Aorta (tissue), 5 donors: ENCODE results near the gene CFAP107. TPM values are rescaled to one million over a fixed set of nuclear protein-coding genes. Genes with fewer than 3 reads are reported as not detected.

ENCODE experiments used
- ATAC-seq: fragments of 200-7000 bp; cut with Tn5 transposase; one replicate; pipeline ENCODE4 v1.9.1; 2022; ENCODE audit warnings: moderate library complexity; ENCODE audit not compliant: low FRiP score
- DNase-seq, 2 donors: peaks; one replicate each; pipeline ENCODE4 v3.0.0-alpha.2; 2020
- H3K27ac ChIP-seq, 2 donors: one replicate each; pipeline ENCODE4 v1.5.1; 2013; ENCODE audit warnings: low read length in 2 of 2, mild to moderate bottlenecking in 2 of 2, moderate library complexity in 2 of 2, control low read depth in 1 of 2, inconsistent platforms in 1 of 2, low read depth in 1 of 2
- H3K27me3 ChIP-seq, 2 donors: one replicate each; pipeline ENCODE4 v1.6.1; 2013; ENCODE audit warnings: control low read depth in 1 of 2, low read length in 1 of 2, mild to moderate bottlenecking in 1 of 2, moderate library complexity in 1 of 2; ENCODE audit not compliant: insufficient read depth in 2 of 2, control insufficient read depth in 1 of 2
- H3K36me3 ChIP-seq, 2 donors: one replicate each; pipeline ENCODE4 v1.6.1; 2013; ENCODE audit warnings: control low read depth in 1 of 2, low read length in 1 of 2, mild to moderate bottlenecking in 1 of 2; ENCODE audit not compliant: insufficient read depth in 2 of 2, control insufficient read depth in 1 of 2
- H3K4me1 ChIP-seq, 2 donors: one replicate each; pipeline ENCODE4 v1.6.1; 2013; ENCODE audit warnings: low read length in 2 of 2, control low read depth in 1 of 2, mild to moderate bottlenecking in 1 of 2, moderate library complexity in 1 of 2; ENCODE audit not compliant: insufficient read depth in 2 of 2, control insufficient read depth in 1 of 2
- H3K4me3 ChIP-seq, 2 donors: one replicate each; pipeline ENCODE4 v1.5.1; 2013; ENCODE audit warnings: low read length in 2 of 2, control low read depth in 1 of 2, mild to moderate bottlenecking in 1 of 2
- H3K9me3 ChIP-seq: one replicate; pipeline ENCODE4 v1.6.1; 2013; ENCODE audit warnings: mild to moderate bottlenecking, low read length; ENCODE audit not compliant: control insufficient read depth
- WGBS, 2 donors: extraction: QIAGEN DNeasy Blood & Tissue Kit; methylation state at CpG; one replicate each; pipeline ENCODE4 v1.1.7; 2013; 5-methylcytosine and 5-hydroxymethylcytosine counted together
- intact Hi-C, 2 donors: fragments of 100-400 bp; cut with DNase I; formaldehyde crosslinking; loops; one replicate each; pipeline versions ENCODE4 v1.14.2 to v1.15.0; 2022
- polyA plus RNA-seq, 2 donors: library from polyadenylated mRNA; stranded (reverse); fragments of 200-250 nt; gene quantifications; one replicate each; pipeline ENCODE4 v1.2.3, GENCODE V29; 2013
- total RNA-seq, 2 donors: library from RNA; stranded (reverse); fragmentation: NEBNext Ultra II Directional; extraction: Animal tissue kit (Norgen Biotek cat#: 25700); gene quantifications; one replicate each; pipeline ENCODE4 v1.2.1, GENCODE V29; 2021
- donor health status: healthy with polysubstance abuse.
- donor health status: Bipolar disorder and iron deficiency.
- donor health status: DM: no; HTN: no; CAD: no.
- donor health status: DM: no; HTN: no; CAD: no.
- donor health status: DM: yes; HTN: yes; CAD: no.

CFAP107 gene
- total and polyA plus RNA-seq, 4 donors: not detected

DNA sequence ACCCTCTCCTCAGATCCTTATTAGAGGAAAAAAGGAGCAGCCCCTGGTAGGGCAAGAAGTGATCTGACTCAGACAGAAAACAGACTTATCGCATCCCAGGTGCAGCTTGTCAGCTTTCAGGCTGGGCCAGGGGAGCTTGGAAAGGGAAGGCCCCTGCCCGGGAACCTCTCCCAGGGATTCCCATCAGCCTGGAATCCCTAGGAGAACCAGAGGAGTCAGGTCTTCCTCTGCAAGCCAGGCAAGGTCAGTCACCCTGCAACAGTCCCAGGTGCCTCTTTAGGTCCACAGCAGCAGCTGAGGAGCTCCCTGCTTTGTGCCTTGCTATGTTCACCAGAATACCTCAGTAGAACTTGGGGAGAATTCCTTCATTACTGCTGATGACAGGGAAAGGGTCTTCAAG, 24.6 kb downstream of the CFAP107 start:
- DNase-seq (no peak), ATAC-seq (no peak)
- Histone ChIP-seq H3K36me3 (no peaks in the 10 kb centered on the region), H3K4me1 (no peaks in the 10 kb centered on the region), H3K27me3 (no peaks in the 10 kb centered on the region), H3K27ac (no peak overlapping the region), H3K4me3 (no peak overlapping the region), H3K9me3 (peaks cover 2% of the 10 kb centered on the region)
- intact Hi-C loops: no loop called here
- WGBS, 2 donors: 77 to 82% methylated on average over 2 of the region's 2 CpGs

DNA sequence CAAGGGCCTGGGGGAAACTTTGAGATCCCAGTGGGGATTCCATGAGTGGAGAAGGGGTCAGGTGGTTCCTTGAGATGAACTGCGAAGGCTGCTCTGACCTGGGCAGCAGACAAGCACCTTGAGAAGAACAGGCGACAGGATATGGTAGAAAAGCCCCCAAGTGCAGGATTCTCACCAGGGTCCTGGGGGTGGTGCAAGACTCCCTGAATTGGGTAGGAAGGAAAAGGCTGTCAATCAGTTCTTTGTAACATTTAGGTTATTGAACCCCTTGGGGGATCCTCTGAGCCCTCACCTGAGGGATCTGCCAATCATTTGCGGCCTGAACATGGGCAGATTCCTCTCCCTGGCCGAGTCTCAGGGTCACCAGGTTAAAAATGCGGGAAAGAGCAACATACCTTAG, 25.2 kb downstream of the CFAP107 start:
- Histone ChIP-seq H3K27me3 (no peaks in the 10 kb centered on the region), H3K9me3 (peaks cover 2% of the 10 kb centered on the region), H3K27ac (no peak overlapping the region), H3K4me3 (no peak overlapping the region), H3K4me1 (no peaks in the 10 kb centered on the region), H3K36me3 (no peaks in the 10 kb centered on the region)
- 67 to 70% methylated on average over 5 of the region's 5 CpGs for WGBS, 2 donors
- DNase-seq (no peak), ATAC-seq (no peak)
- intact Hi-C loops: no loop called here

DNA sequence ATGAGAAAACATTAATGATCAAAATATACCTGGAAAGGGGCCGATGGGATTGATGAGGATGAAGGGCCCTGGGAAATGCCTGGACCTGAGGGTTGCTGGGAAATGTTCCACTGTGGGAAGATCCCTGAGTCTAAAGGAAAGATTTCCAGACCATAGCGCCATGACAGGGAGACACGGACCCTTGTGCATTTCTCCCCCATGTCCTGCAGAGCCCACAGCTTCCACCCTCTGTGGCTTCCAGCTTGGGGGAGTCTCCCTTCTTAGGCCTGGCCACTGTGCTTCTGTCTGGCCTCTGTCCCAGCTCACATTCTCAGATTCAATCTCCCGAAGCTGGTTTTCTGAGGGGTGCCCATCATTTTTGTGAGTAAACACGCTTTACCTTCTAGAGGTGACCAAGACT, 26.5 kb downstream of the CFAP107 start:
- H3K36me3 ChIP-seq: no peaks in the 10 kb centered on the region
- DNase-seq (no peak), ATAC-seq (no peak)
- H3K4me3 ChIP-seq: no peak overlapping the region
- WGBS, 2 donors: 84 to 89% methylated on average over 5 of the region's 5 CpGs
- H3K4me1 ChIP-seq: no peaks in the 10 kb centered on the region
- no peaks in the 10 kb centered on the region for H3K27me3 ChIP-seq
- intact Hi-C loops: no loop called here
- peaks cover 2% of the 10 kb centered on the region for H3K9me3 ChIP-seq
- no peak overlapping the region for H3K27ac ChIP-seq

DNA sequence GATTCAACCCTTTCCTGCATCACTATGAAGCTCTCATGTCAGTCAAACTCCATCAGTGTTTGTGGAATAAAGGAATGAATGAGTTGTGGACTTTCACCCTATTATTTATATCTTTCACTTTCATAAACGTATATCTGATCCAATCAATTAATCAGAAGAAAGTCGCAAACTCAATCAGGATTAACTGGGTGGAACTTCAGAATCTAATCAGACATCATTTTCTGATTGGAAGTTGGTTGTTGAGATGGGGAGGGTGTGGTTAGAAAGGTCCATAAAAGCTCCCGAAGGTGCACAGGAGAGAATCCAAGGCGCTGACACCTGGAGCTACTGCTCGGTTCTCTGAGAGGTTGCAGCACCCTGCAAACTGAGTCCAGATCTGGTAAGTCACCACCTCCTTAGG, 27.4 kb downstream of the CFAP107 start, which contains the start of gene PRAMEF12:
TSS of gene PRAMEF12 (plus strand) at position 301 of the 400 bp plus-strand sequence. CDS start 1,130 bp downstream, outside the sequence.
- Histone ChIP-seq H3K27ac (no peak within 1 kb of the TSS), H3K36me3 (no peaks in the 10 kb centered on the region), H3K9me3 (peaks cover 2% of the 10 kb centered on the region), H3K27me3 (no peaks in the 10 kb centered on the region), H3K4me1 (no peaks in the 10 kb centered on the region), H3K4me3 (no peak within 1 kb of the TSS)
- DNase-seq (no peak), ATAC-seq (no peak)
- WGBS, 2 donors: 87 to 94% methylated on average over 5 of the region's 5 CpGs
- intact Hi-C loops: no loop called here

DNA sequence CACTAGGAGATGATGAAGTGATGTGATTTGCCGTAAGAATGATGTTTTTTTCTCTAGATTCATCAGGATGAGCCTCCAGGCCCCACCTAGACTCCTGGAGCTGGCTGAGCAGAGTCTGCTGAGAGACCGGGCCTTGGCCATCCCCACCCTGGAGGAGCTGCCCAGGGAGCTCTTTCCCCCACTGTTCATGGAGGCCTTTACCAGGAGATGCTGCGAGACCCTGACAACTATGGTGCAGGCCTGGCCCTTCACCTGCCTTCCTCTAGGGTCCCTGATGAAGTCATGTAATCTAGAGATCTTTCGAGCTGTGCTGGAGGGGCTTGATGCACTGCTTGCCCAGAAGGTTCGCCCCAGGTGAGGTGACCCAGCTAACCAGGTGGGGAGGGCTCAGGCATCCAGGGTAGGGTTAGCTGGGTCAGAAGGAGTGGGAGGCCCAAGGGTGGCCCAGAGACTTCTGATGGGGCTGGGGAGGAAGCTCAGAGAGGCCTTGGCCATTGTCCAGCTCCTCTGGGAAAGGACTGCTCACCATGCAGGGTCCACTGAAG, 28.9 kb downstream of the CFAP107 start:
- ATAC-seq (no peak), DNase-seq (no peak)
- no peak overlapping the region for H3K4me3 ChIP-seq
- H3K27ac ChIP-seq: no peak overlapping the region
- no peaks in the 10 kb centered on the region for H3K36me3 ChIP-seq
- no peaks in the 10 kb centered on the region for H3K27me3 ChIP-seq
- peaks cover 2% of the 10 kb centered on the region for H3K9me3 ChIP-seq
- 84 to 89% methylated on average over 5 of the region's 5 CpGs for WGBS, 2 donors
- intact Hi-C loops: no loop called here
- no peaks in the 10 kb centered on the region for H3K4me1 ChIP-seq

DNA sequence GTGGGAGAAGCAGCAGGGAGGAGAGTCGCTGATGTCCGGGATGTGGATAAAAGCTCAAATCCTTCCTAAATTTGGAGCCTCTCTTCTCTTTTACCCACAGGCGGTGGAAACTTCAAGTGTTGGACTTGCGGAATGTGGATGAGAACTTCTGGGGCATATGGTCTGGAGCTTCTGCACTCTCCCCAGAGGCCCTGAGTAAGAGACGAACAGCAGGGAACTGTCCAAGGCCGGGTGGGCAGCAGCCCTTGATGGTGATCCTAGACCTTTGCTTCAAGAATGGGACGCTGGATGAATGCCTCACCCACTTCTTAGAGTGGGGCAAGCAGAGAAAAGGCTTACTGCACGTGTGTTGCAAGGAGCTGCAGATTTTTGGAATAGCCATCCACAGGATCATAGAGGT, 29.4 kb downstream of the CFAP107 start:
- intact Hi-C loops: no loop called here
- 75 to 78% methylated on average over 8 of the region's 8 CpGs for WGBS, 2 donors
- no peaks in the 10 kb centered on the region for H3K4me1 ChIP-seq
- peaks cover 2% of the 10 kb centered on the region for H3K9me3 ChIP-seq
- H3K4me3 ChIP-seq: no peak overlapping the region
- H3K27me3 ChIP-seq: no peaks in the 10 kb centered on the region
- no peak for DNase-seq
- no peak for ATAC-seq
- H3K27ac ChIP-seq: no peak overlapping the region
- no peaks in the 10 kb centered on the region for H3K36me3 ChIP-seq

DNA sequence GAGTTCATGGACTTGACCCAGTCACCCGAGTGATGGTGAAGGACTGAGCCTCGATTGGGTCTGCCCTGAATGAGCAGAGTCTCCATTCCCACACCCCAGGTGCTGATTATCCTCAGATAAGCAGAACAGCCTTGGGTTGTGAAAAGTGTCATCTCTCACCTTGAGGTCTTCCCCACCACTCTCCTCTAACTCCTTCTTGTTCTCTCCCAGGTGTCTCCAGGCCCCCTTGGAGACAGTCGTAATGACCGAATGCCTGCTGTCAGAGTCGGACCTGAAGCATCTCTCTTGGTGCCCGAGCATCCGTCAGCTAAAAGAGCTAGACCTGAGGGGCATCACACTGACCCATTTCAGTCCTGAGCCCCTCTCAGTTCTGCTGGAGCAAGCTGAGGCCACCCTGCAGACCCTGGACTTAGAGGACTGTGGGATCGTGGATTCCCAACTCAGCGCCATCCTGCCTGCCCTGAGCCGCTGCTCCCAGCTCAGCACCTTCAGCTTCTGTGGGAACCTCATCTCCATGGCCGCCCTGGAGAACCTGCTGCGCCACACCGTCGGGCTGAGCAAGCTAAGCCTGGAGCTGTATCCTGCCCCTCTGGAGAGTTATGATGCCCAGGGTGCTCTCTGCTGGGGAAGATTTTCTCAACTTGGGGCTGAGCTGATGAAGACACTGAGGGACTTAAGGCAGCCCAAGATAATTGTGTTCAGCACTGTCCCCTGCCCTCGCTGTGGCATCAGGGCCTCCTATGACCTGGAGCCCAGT, 31.0 kb downstream of the CFAP107 start:
- intact Hi-C loops: no loop called here
- no peak overlapping the region for H3K27ac ChIP-seq
- no peaks in the 10 kb centered on the region for H3K27me3 ChIP-seq
- ATAC-seq (no peak), DNase-seq (no peak)
- H3K36me3 ChIP-seq: no peaks in the 10 kb centered on the region
- no peak overlapping the region for H3K4me3 ChIP-seq
- H3K9me3 ChIP-seq: peaks cover 2% of the 10 kb centered on the region
- H3K4me1 ChIP-seq: no peaks in the 10 kb centered on the region
- WGBS, 2 donors: 85 to 87% methylated on average over 15 of the region's 15 CpGs

DNA sequence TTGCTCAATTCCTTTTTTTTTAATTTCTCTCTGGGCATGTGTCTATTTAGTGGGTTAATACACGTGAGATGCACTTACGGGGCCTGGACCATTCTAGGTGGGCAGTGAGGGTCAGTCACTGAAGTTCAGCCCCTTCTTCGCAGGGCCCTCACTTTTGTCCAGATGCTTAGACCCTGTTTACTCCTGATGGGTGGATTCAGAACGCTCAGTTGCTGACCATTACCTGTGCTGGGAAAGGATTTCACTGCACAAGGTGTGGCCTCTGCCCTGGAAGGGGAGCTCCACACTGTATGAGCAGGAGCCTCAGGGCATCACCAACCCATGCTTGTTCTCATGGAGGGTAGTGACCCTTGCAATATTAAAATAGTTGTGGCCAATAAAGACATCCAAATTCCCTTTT, 32.1 kb downstream of the CFAP107 start:
- Histone ChIP-seq H3K36me3 (no peaks in the 10 kb centered on the region), H3K27me3 (no peaks in the 10 kb centered on the region), H3K9me3 (peaks cover 2% of the 10 kb centered on the region), H3K4me3 (no peak overlapping the region), H3K27ac (no peak overlapping the region), H3K4me1 (no peaks in the 10 kb centered on the region)
- WGBS, 2 donors: 79 to 81% methylated on average over 4 of the region's 4 CpGs
- DNase-seq (no peak), ATAC-seq (no peak)
- intact Hi-C loops: no loop called here

DNA sequence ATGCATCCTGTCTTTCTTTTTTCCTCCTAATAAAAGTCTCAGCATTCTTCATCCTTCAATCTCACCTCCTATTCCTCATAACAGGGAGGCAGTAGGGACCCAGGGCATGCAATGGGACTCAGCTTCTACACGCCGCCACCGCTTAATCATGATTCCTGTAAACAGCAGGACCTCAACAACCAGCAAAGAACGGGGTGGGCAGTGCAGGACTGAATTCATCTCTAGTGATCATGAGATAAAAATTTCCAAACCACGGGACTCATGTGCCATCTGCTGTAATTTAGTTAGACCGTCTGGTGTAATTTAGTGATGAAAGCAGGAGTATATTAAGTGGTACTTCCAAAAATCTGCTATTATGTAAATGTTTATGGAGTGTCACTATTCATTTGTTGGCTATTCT, 32.9 kb downstream of the CFAP107 start:
- Histone ChIP-seq H3K4me1 (no peaks in the 10 kb centered on the region), H3K36me3 (no peaks in the 10 kb centered on the region), H3K27me3 (no peaks in the 10 kb centered on the region), H3K27ac (no peak overlapping the region), H3K9me3 (peaks cover 4% of the 10 kb centered on the region), H3K4me3 (no peak overlapping the region)
- DNase-seq: no peak
- intact Hi-C loops: no loop called here
- ATAC-seq: no peak
- WGBS, 2 donors: 76 to 79% methylated on average over 6 of the region's 6 CpGs
